WTC11 (cell line): Measurements from ENCODE around the gene ATP2A3. TPM values are rescaled to one million over a fixed set of nuclear protein-coding genes. Genes with fewer than 3 reads are reported as not detected.

Source experiments
- ATAC-seq: fragments of 200-7000 bp; cut with Tn5 transposase; 2 replicates; pipeline ENCODE4 v1.10.0; 2021; ENCODE audit warnings: mild to moderate bottlenecking, moderate library complexity
- CTCF ChIA-PET: fragments of 300-600 bp; sonication (Branson Sonifier 250); formaldehyde crosslinking; loops from one replicate; lab custom pipeline; 2021; ENCODE audit warnings: antibody characterized with exemption; lab: Charles Lee
- POLR2A ChIA-PET: fragments of 350-600 bp; sonication (Branson Sonifier 250); formaldehyde crosslinking; loops from one replicate; lab custom pipeline; 2021; ENCODE audit warnings: antibody characterized with exemption; lab: Charles Lee
- DNase-seq: peaks from one replicate; pipeline ENCODE4 v3.0.0; 2021; ENCODE audit warnings: low spot score
- H3K27ac Mint-ChIP-seq: 2 replicates; pipeline ENCODE4 v1.8.0; 2021; ENCODE audit warnings: mixed read lengths
- H3K27me3 Mint-ChIP-seq: 2 replicates; pipeline ENCODE4 v1.8.0; 2021; ENCODE audit warnings: low read depth, mild to moderate bottlenecking, moderate library complexity, mixed read lengths
- H3K36me3 Mint-ChIP-seq: 2 replicates; pipeline ENCODE4 v1.8.0; 2021; ENCODE audit warnings: mixed read lengths
- H3K4me1 Mint-ChIP-seq: 2 replicates; pipeline ENCODE4 v1.8.0; 2022; ENCODE audit warnings: mixed read lengths
- H3K4me3 Mint-ChIP-seq: 2 replicates; pipeline ENCODE4 v1.8.0; 2021; ENCODE audit warnings: mild to moderate bottlenecking, moderate library complexity, mixed read lengths
- H3K9me3 Mint-ChIP-seq: 2 replicates; pipeline ENCODE4 v1.8.0; 2021; ENCODE audit warnings: mixed read lengths
- E2F1 ChIP-seq: sonication (generic); formaldehyde crosslinking; IDR thresholded peaks from 2 replicates; pipeline ENCODE4 v1.8.0; 2022; ENCODE audit warnings: mild to moderate bottlenecking, missing genetic modification reagents
- KAT7 ChIP-seq: sonication (generic); formaldehyde crosslinking; IDR thresholded peaks from 2 replicates; pipeline ENCODE4 v1.8.1; 2023; ENCODE audit warnings: missing genetic modification reagents, mild to moderate bottlenecking, borderline replicate concordance
- NFE2L1 ChIP-seq: sonication (generic); formaldehyde crosslinking; IDR thresholded peaks from 2 replicates; pipeline ENCODE4 v1.8.1; 2023; ENCODE audit warnings: missing genetic modification reagents
- NFYB ChIP-seq: sonication (generic); formaldehyde crosslinking; conservative IDR thresholded peaks from 2 replicates; pipeline ENCODE4 v1.8.0; 2022; ENCODE audit warnings: low read depth, missing genetic modification reagents
- NR3C1 ChIP-seq: sonication (generic); formaldehyde crosslinking; conservative IDR thresholded peaks from 2 replicates; pipeline ENCODE4 v1.8.1; 2023; ENCODE audit warnings: low read depth, mild to moderate bottlenecking, missing genetic modification reagents
- PREB ChIP-seq: sonication (generic); formaldehyde crosslinking; IDR thresholded peaks from 2 replicates; pipeline ENCODE4 v1.8.1; 2022; ENCODE audit warnings: mild to moderate bottlenecking, missing genetic modification reagents, moderate library complexity, borderline replicate concordance
- SOX15 ChIP-seq: fragments of 250-450 bp; sonication (Bioruptor Pico); IDR thresholded peaks from 2 replicates; pipeline ENCODE4 v1.9.0; 2021; ENCODE audit warnings: mild to moderate bottlenecking
- TEAD1 ChIP-seq: sonication (generic); formaldehyde crosslinking; IDR thresholded peaks from 2 replicates; pipeline ENCODE4 v1.8.0; 2022; ENCODE audit warnings: mild to moderate bottlenecking, missing genetic modification reagents
- TP53 ChIP-seq: sonication (generic); formaldehyde crosslinking; IDR thresholded peaks from 2 replicates; pipeline ENCODE4 v1.8.1; 2023; ENCODE audit warnings: mild to moderate bottlenecking, missing genetic modification reagents
- ZNF263 ChIP-seq: sonication (generic); formaldehyde crosslinking; IDR thresholded peaks from 2 replicates; pipeline ENCODE4 v1.8.1; 2022; ENCODE audit warnings: low read depth, mild to moderate bottlenecking, moderate library complexity, missing genetic modification reagents
- ZNF317 ChIP-seq: sonication (generic); formaldehyde crosslinking; IDR thresholded peaks from 2 replicates; pipeline ENCODE4 v1.8.1; 2023; ENCODE audit warnings: low read depth, mild to moderate bottlenecking, moderate library complexity, missing genetic modification reagents, borderline replicate concordance
- ZNF416 ChIP-seq: fragments of 250-450 bp; sonication (Bioruptor Pico); IDR thresholded peaks from 2 replicates; pipeline ENCODE4 v1.9.0; 2021; ENCODE audit warnings: mild to moderate bottlenecking, inconsistent platforms
- ZNF671 ChIP-seq: fragments of 250-450 bp; sonication (Bioruptor Pico); IDR thresholded peaks from 2 replicates; pipeline ENCODE4 v1.8.0; 2021; ENCODE audit warnings: mild to moderate bottlenecking
- total RNA-seq: library from RNA; stranded (reverse); gene quantifications from 3 replicates; pipeline ENCODE4 v1.2.3, GENCODE V29; 2021
- TF ChIP-seq, protein P1 (sequence below): fragments of 250-450 bp; sonication (Bioruptor Pico); IDR thresholded peaks from 2 replicates; pipeline ENCODE4 v2.1.2; 2022; ENCODE audit warnings: mild to moderate bottlenecking, moderate library complexity

ATP2A3 gene
- total RNA-seq, 1 experiment from 2014 or later: 37.8 TPM

GRCh38 chr17:3911271-3912053 is 52.8 kb downstream of the ATP2A3 start:
- DNase-seq (no peak), ATAC-seq (peak; percentile 19)
- H3K9me3 Mint-ChIP-seq: peaks cover 7% of the 10 kb centered on the region; the same call in 1 of the 2 replicates
- peaks cover 3% of the 10 kb centered on the region; the same call in 1 of the 2 replicates for H3K27me3 Mint-ChIP-seq
- H3K36me3 Mint-ChIP-seq: no peaks in the 10 kb centered on the region
- TF ChIP-seq KAT7 (CRISPR knock-in tag): no peak
- TF ChIP-seq NFYB (CRISPR knock-in tag): peak; percentile 49; the same call in 1 of the 2 replicates
- no peak overlapping the region for H3K4me3 Mint-ChIP-seq
- ChIA-PET CTCF (interaction anchor here (0.5 to 3.4 kb wide), 5 partner anchors 24 to 1087 kb away, joined by 3 to 26 read pairs (median 6); partner anchors contain the start of genes ATP2A3 and NCBP3), POLR2A (interaction anchor here (0.6 kb wide), 1 partner anchor 81 kb away, joined by 4 read pairs; no protein-coding TSS in a partner anchor)
- peaks cover 7% of the 10 kb centered on the region for H3K4me1 Mint-ChIP-seq
- no peak overlapping the region for H3K27ac Mint-ChIP-seq

- no peak for TF ChIP-seq TP53
- H3K4me3 Mint-ChIP-seq: no peak overlapping the region
- no peak for ATAC-seq
- peaks cover 7% of the 10 kb centered on the region; the same call in 1 of the 2 replicates for H3K9me3 Mint-ChIP-seq
- no peaks in the 10 kb centered on the region for H3K36me3 Mint-ChIP-seq
- CTCF ChIA-PET: interaction anchor here (1.6 to 1.8 kb wide), 2 partner anchors 65 to 173 kb away, joined by 4 to 6 read pairs; partner anchors contain the start of gene NCBP3
- H3K27ac Mint-ChIP-seq: no peak overlapping the region
- peaks cover 3% of the 10 kb centered on the region; the same call in 1 of the 2 replicates for H3K27me3 Mint-ChIP-seq
- no peak for DNase-seq
- POLR2A ChIA-PET: no interaction called here
- H3K4me1 Mint-ChIP-seq: peaks cover 7% of the 10 kb centered on the region
Measured at GRCh38 chr17:3910420-3911270, 53.6 kb downstream of the ATP2A3 start.

- peaks cover 3% of the 10 kb centered on the region; the same call in 1 of the 2 replicates for H3K27me3 Mint-ChIP-seq
- CTCF ChIA-PET: interaction anchor here (1.3 kb wide), 1 partner anchor 12 kb away, joined by 3 read pairs; no protein-coding TSS in a partner anchor
- ATAC-seq (no peak), DNase-seq (no peak)
- POLR2A ChIA-PET: no interaction called here
- no peaks in the 10 kb centered on the region for H3K36me3 Mint-ChIP-seq
- peaks cover 10% of the 10 kb centered on the region for H3K4me1 Mint-ChIP-seq
- no peak overlapping the region; the same call in 1 of the 2 replicates for H3K27ac Mint-ChIP-seq
- peaks cover 7% of the 10 kb centered on the region; the same call in 1 of the 2 replicates for H3K9me3 Mint-ChIP-seq
- TF ChIP-seq E2F1: no peak
- no peak for TF ChIP-seq PREB (CRISPR knock-in tag)
- no peak for TF ChIP-seq ZNF671 (CRISPR knock-in tag)
- no peak for TF ChIP-seq ZNF416
- no peak for TF ChIP-seq NFE2L1 (CRISPR knock-in tag)
- TF ChIP-seq TEAD1 (CRISPR knock-in tag): no peak
- TF ChIP-seq NR3C1 (CRISPR knock-in tag): no peak
- TF ChIP-seq ZNF317: no peak
- TF ChIP-seq ZNF263 (CRISPR knock-in tag): no peak
- TF ChIP-seq SOX15: no peak
- TF ChIP-seq, protein P1, sequence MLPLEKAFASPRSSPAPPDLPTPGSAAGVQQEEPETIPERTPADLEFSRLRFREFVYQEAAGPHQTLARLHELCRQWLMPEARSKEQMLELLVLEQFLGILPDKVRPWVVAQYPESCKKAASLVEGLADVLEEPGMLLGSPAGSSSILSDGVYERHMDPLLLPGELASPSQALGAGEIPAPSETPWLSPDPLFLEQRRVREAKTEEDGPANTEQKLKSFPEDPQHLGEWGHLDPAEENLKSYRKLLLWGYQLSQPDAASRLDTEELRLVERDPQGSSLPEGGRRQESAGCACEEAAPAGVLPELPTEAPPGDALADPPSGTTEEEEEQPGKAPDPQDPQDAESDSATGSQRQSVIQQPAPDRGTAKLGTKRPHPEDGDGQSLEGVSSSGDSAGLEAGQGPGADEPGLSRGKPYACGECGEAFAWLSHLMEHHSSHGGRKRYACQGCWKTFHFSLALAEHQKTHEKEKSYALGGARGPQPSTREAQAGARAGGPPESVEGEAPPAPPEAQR (CRISPR knock-in tag): no peak
- H3K4me3 Mint-ChIP-seq: no peak overlapping the region
Measured at GRCh38 chr17:3909257-3909656, 55.0 kb downstream of the ATP2A3 start.
